Colonic mucosa (tissue), 4 donors: ENCODE measurements around the gene TOMM40L. TPM values are rescaled to one million over a fixed set of nuclear protein-coding genes. Genes with fewer than 3 reads are reported as not detected.
A peak's percentile ranks its signal among the peaks of the same experiment; 100 is the strongest.

Experiments used
- DNase-seq: peaks from one replicate; pipeline ENCODE4 v3.0.0-alpha.2; 2020
- H3K27ac ChIP-seq: fragments of 200-600 bp; one replicate; pipeline ENCODE4 v1.8.0; 2021
- H3K27me3 ChIP-seq: fragments of 200-600 bp; one replicate; pipeline ENCODE4 v1.8.0; 2021
- H3K36me3 ChIP-seq: fragments of 200-600 bp; one replicate; pipeline ENCODE4 v1.8.0; 2021
- H3K4me1 ChIP-seq: fragments of 200-600 bp; one replicate; pipeline ENCODE4 v1.8.0; 2021; ENCODE audit warnings: mild to moderate bottlenecking
- H3K4me3 ChIP-seq: fragments of 200-600 bp; one replicate; pipeline ENCODE4 v1.8.0; 2021
- H3K9ac ChIP-seq, 2 donors: one replicate each; pipeline ENCODE4 v1.7.0; 2013; ENCODE audit warnings: control low read depth in 2 of 2, low read depth in 2 of 2, low read length in 2 of 2
- H3K9me3 ChIP-seq: fragments of 200-600 bp; one replicate; pipeline ENCODE4 v1.8.0; 2021
- intact Hi-C: fragments of 100-400 bp; cut with DNase I; formaldehyde crosslinking; loops from one replicate; pipeline ENCODE4 v1.14.1; 2022
- total RNA-seq, 2 donors: library from RNA; stranded (reverse); fragmentation: NEBNext Ultra II Directional in 1 of 2; extraction: Animal tissue kit (Norgen Biotek cat#: 25700) in 1 of 2; gene quantifications; one replicate each; pipeline ENCODE4 v1.2.1, GENCODE V29; 2021
- TF ChIP-seq, protein P1 (sequence below): fragments of 200-600 bp; IDR thresholded peaks from one replicate; pipeline ENCODE4 v1.8.0; 2022; ENCODE audit warnings: antibody characterized with exemption, mild to moderate bottlenecking
- donor health status: healthy.
- donor health status: DM: no; HTN: no; CAD: no.
- donor health status: DM: no; HTN: no; CAD: no.

TOMM40L gene
- total RNA-seq, 2 donors from 2014 or later: 16.6 to 23.1 TPM

DNA sequence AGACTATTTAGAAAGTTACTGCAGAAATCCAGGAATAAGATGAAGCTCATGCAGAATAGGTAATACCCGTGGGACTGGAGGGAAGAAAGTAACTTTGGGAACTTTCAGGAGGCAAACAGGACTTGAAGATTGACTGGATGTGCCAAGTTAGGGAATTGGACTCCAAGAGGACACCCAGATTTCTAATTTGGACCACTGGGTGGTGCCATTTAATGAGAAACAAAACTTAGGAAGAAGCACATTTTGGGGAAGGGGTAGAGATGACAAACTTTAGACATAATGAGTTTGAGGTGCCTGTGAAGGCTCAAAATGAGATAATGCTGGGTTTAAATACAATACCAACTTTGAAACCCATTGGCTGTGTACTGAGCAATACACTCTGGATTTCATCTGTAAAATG lies 45.2 kb upstream of the TOMM40L start:
- H3K9ac ChIP-seq: no peak overlapping the region
- no peak for DNase-seq
- H3K27ac ChIP-seq: no peak overlapping the region
- H3K27me3 ChIP-seq: no peaks in the 10 kb centered on the region
- H3K36me3 ChIP-seq: no peaks in the 10 kb centered on the region
- H3K9me3 ChIP-seq: no peaks in the 10 kb centered on the region
- H3K4me1 ChIP-seq: peaks cover 4% of the 10 kb centered on the region
- intact Hi-C loops: no loop called here
- TF ChIP-seq, protein P1, sequence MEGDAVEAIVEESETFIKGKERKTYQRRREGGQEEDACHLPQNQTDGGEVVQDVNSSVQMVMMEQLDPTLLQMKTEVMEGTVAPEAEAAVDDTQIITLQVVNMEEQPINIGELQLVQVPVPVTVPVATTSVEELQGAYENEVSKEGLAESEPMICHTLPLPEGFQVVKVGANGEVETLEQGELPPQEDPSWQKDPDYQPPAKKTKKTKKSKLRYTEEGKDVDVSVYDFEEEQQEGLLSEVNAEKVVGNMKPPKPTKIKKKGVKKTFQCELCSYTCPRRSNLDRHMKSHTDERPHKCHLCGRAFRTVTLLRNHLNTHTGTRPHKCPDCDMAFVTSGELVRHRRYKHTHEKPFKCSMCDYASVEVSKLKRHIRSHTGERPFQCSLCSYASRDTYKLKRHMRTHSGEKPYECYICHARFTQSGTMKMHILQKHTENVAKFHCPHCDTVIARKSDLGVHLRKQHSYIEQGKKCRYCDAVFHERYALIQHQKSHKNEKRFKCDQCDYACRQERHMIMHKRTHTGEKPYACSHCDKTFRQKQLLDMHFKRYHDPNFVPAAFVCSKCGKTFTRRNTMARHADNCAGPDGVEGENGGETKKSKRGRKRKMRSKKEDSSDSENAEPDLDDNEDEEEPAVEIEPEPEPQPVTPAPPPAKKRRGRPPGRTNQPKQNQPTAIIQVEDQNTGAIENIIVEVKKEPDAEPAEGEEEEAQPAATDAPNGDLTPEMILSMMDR: no peak
- H3K4me3 ChIP-seq: no peak overlapping the region

DNA sequence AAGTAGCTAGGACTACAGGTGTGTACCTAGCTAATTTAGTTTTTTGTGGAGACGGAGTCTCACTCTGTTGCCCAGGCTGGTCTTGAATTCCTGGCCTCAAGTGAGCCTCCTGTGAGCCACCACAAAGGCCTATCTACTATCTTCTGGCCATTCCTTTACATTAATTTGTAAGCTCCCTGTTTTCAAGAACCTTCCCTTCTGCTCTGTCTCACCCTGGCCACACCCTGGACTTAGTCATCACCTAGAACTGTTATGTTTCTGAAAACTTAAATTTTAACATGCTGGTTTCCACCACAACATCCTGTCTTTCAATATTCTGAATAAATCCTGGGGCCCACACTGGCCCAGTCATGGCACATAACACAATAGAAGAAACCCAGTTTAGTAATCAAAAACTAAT lies 43.6 kb upstream of the TOMM40L start:
- no peak for DNase-seq
- Histone ChIP-seq H3K4me3 (no peak overlapping the region), H3K4me1 (no peaks in the 10 kb centered on the region), H3K9ac (no peak overlapping the region), H3K27me3 (no peaks in the 10 kb centered on the region), H3K9me3 (no peaks in the 10 kb centered on the region), H3K36me3 (no peaks in the 10 kb centered on the region), H3K27ac (peak overlapping the region; percentile 16)
- intact Hi-C loops: no loop called here
- TF ChIP-seq, protein P1: no peak

DNA sequence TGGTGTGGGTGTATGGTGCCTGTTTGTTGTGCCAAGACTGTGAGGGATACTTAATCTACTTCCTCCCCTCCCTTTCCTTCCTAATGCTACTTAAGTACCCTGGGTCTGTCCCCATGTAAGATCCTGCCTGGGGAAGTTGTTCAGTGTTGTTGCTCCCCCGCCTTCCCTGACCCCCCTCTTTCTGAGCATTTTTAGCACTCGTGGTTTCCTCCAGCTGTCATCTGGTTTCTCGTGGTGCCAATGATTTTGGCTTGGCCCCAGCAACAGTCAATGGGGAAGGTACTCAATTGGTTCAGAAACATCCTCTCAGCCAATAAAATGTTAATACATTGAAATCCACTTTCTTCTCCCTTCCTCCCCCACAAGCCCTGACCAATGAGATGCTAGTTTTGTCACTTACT lies 40.6 kb upstream of the TOMM40L start:
- peak overlapping the region; percentile 79 for H3K27ac ChIP-seq
- no peak overlapping the region for H3K4me3 ChIP-seq
- no peaks in the 10 kb centered on the region for H3K4me1 ChIP-seq
- DNase-seq: peak; percentile 66
- H3K9me3 ChIP-seq: no peaks in the 10 kb centered on the region
- no peaks in the 10 kb centered on the region for H3K27me3 ChIP-seq
- intact Hi-C loops: no loop called here
- no peak overlapping the region for H3K9ac ChIP-seq
- TF ChIP-seq, protein P1: no peak
- H3K36me3 ChIP-seq: no peaks in the 10 kb centered on the region

DNA sequence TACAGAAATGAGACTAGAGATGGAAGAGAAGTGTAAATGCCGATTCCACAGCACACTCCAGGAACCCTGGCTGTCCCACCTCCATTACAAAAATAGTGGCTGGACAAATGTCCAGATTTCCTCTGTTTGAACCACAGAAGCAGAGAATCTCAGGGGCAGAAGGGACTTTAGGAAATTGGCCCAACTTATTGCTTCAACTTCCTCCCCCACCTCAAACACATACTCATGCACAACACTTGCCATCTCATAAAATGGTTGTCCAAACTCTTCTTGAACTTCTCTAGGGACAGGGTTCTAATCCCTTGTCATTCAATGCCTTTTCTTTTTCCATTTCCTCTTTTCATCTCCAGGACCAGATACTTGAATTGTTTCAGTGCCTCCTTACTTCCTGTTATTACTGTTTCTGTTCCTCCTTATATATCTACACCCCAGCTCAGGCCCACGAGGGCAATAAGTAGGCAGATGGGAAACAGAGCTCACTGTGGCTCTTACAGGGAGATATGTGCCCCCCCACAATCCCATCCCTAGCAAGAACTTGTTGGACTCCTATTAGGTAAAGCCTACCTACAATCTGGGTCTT lies 40.0 kb upstream of the TOMM40L start:
- Histone ChIP-seq H3K4me1 (no peaks in the 10 kb centered on the region), H3K27ac (peak overlapping the region; percentile 79), H3K9ac (no peak overlapping the region), H3K36me3 (no peaks in the 10 kb centered on the region), H3K4me3 (no peak overlapping the region), H3K9me3 (no peaks in the 10 kb centered on the region), H3K27me3 (no peaks in the 10 kb centered on the region)
- intact Hi-C loops: no loop called here
- TF ChIP-seq, protein P1: no peak
- no peak for DNase-seq

DNA sequence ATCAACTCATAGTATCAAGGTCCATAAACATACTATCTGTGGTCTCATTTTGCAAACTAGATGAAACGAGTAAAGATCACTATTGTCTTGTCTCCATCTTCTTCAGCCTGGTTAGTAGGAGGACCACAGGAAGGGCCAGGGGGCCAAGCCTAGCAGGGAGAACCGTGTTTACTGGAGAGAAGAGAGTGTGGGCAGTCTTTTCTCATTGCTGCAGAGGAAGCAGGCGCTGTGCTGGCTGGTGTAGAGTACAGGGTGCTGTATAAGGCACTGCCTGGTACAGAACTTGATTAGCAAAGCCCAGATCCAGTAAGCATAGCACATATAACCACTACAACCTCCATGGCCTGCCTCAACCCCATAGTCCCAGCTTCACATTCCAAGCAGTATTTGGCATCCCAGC lies 38.5 kb upstream of the TOMM40L start:
- Histone ChIP-seq H3K27me3 (no peaks in the 10 kb centered on the region), H3K9ac (no peak overlapping the region), H3K4me1 (no peaks in the 10 kb centered on the region), H3K9me3 (no peaks in the 10 kb centered on the region), H3K27ac (no peak overlapping the region), H3K4me3 (no peak overlapping the region), H3K36me3 (no peaks in the 10 kb centered on the region)
- DNase-seq: no peak
- TF ChIP-seq, protein P1: no peak
- intact Hi-C loops: no loop called here
